OCI-LY7 (cell line): Measurements from ENCODE around the gene ITGA3.

Source experiments
- EZH2phosphoT487 ChIP-seq: fragments of 200-600 bp; sonication (generic); IDR thresholded peaks from 2 replicates; pipeline ENCODE4 v1.6.1; 2018; ENCODE audit warnings: low read depth, borderline replicate concordance, mild to moderate bottlenecking, mixed run types, antibody characterized with exemption, low read length, moderate library complexity, mixed read lengths
- TF ChIP-seq, protein P1 (sequence below): fragments of 200-600 bp; sonication (generic); conservative IDR thresholded peaks from 2 replicates; pipeline ENCODE4 v1.5.1; 2014; ENCODE audit warnings: mild to moderate bottlenecking, antibody characterized with exemption, low read length, moderate library complexity, mixed read lengths

DNA sequence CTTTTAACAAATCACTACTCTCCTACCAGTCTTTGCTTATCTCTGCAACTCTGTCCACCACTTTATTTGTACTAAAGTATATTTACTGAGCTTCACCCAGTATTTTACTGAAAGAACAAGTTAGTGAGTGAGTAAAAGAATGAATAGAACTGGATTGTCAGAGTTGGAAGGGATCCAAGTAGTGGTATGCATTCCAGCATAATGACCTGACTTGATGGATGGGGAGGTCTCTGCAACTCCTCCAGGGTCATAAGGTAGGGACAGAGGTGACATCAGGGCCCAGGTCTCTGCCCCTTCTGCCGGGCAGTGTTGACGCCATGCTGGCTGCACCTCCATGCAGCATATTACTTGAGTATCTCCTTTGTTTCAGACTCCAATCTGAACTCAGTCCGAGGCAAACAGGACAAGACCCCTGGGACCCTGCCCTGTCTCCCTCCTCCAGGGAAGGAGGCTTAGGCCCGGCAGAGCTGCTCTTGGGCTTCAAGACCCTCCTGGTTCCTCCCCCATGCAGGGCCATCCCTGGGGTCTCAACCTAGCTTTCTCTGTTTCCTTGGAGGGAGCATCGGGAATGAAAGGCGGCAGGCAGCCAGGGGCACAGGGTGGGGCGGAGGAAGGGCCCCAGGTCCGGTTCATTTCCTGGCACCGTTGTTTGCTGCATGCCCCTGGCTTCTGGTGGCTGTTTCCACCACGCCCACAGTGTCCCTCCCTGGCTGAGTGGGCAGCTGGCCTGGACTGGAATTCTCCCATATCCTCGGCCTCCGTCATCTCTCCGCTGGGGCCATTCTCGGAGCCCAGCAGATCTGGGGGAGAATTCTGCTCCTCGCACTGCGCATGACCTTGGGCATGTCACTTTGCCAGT is 12.4 kb upstream of the ITGA3 start:
- TF ChIP-seq, protein P1, sequence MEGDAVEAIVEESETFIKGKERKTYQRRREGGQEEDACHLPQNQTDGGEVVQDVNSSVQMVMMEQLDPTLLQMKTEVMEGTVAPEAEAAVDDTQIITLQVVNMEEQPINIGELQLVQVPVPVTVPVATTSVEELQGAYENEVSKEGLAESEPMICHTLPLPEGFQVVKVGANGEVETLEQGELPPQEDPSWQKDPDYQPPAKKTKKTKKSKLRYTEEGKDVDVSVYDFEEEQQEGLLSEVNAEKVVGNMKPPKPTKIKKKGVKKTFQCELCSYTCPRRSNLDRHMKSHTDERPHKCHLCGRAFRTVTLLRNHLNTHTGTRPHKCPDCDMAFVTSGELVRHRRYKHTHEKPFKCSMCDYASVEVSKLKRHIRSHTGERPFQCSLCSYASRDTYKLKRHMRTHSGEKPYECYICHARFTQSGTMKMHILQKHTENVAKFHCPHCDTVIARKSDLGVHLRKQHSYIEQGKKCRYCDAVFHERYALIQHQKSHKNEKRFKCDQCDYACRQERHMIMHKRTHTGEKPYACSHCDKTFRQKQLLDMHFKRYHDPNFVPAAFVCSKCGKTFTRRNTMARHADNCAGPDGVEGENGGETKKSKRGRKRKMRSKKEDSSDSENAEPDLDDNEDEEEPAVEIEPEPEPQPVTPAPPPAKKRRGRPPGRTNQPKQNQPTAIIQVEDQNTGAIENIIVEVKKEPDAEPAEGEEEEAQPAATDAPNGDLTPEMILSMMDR = no peak
- TF ChIP-seq EZH2phosphoT487 = no peak
